ENCODE results near the gene C19orf38.

The C19orf38 gene

GRCh38 chr19:10846500-10847202, 1.6 kb upstream of the C19orf38 start:
- H3K27ac ChIP-seq = no peak overlapping the region
- H3K36me3 ChIP-seq = no peaks in the 10 kb centered on the region
- no peaks in the 10 kb centered on the region for H3K4me1 ChIP-seq
- intact Hi-C loops (cut with DNase I; ENCODE audit: low total_unique reads) = no loop called here
- H3K4me3 ChIP-seq = no peak overlapping the region
- no peak for DNase-seq
- no peak for TF ChIP-seq CTCF (IDR thresholded peaks at IDR 0.05)
- peaks cover 0 to 6% (median 4%) of the 10 kb centered on the region in 3 donors for H3K9me3 ChIP-seq
- H3K27me3 ChIP-seq = peaks cover 0 to 16% of the 10 kb centered on the region in 2 donors

GRCh38 chr19:10850631-10851030, 2.4 kb downstream of the C19orf38 start:
- intact Hi-C loops (cut with DNase I; ENCODE audit: low total_unique reads) = loop anchor here (5.0 kb wide), 1 partner anchor 138 kb away; no protein-coding TSS in a partner anchor
- H3K27ac ChIP-seq = no peak overlapping the region
- no peaks in the 10 kb centered on the region for H3K36me3 ChIP-seq
- no peaks in the 10 kb centered on the region for H3K4me1 ChIP-seq
- TF ChIP-seq CTCF (IDR thresholded peaks at IDR 0.05) = no peak
- H3K9me3 ChIP-seq = peaks cover 0 to 6% (median 4%) of the 10 kb centered on the region in 3 donors
- no peak for DNase-seq
- H3K27me3 ChIP-seq = peaks cover 0 to 12% of the 10 kb centered on the region in 2 donors
- no peak overlapping the region for H3K4me3 ChIP-seq

GRCh38 chr19:10852098-10852800, 4.0 kb downstream of the C19orf38 start:
- no peaks in the 10 kb centered on the region for H3K36me3 ChIP-seq
- no peaks in the 10 kb centered on the region for H3K9me3 ChIP-seq
- intact Hi-C loops (cut with DNase I; ENCODE audit: low total_unique reads) = loop anchor here (5.0 kb wide), 1 partner anchor 140 kb away; no protein-coding TSS in a partner anchor
- no peak for DNase-seq
- H3K27me3 ChIP-seq = peaks cover 0 to 12% of the 10 kb centered on the region in 2 donors
- no peak overlapping the region for H3K4me3 ChIP-seq
- no peak for TF ChIP-seq CTCF (IDR thresholded peaks at IDR 0.05)
- no peak overlapping the region for H3K27ac ChIP-seq
- H3K4me1 ChIP-seq = no peaks in the 10 kb centered on the region

GRCh38 chr19:10852941-10853340, 4.7 kb downstream of the C19orf38 start:
- H3K4me1 ChIP-seq = no peaks in the 10 kb centered on the region
- no peak for TF ChIP-seq CTCF (IDR thresholded peaks at IDR 0.05)
- no peak overlapping the region for H3K4me3 ChIP-seq
- H3K36me3 ChIP-seq = no peaks in the 10 kb centered on the region
- H3K9me3 ChIP-seq = no peaks in the 10 kb centered on the region
- no peak overlapping the region for H3K27ac ChIP-seq
- DNase-seq = no peak
- peaks cover 0 to 12% of the 10 kb centered on the region in 2 donors for H3K27me3 ChIP-seq
- intact Hi-C loops (cut with DNase I; ENCODE audit: low total_unique reads) = loop anchor here (5.0 kb wide), 1 partner anchor 141 kb away; no protein-coding TSS in a partner anchor

GRCh38 chr19:10854350-10855089, 6.3 kb downstream of the C19orf38 start:
- intact Hi-C loops (cut with DNase I; ENCODE audit: low total_unique reads) = loop anchor here (5.0 kb wide), 1 partner anchor 142 kb away; no protein-coding TSS in a partner anchor
- Histone ChIP-seq H3K4me1 (no peaks in the 10 kb centered on the region), H3K36me3 (no peaks in the 10 kb centered on the region), H3K4me3 (no peak overlapping the region), H3K27me3 (no peaks in the 10 kb centered on the region), H3K27ac (no peak overlapping the region), H3K9me3 (no peaks in the 10 kb centered on the region)
- no peak for TF ChIP-seq CTCF (IDR thresholded peaks at IDR 0.05)
- DNase-seq = no peak
